ENCODE data around the gene SLC9A4. TPM values are rescaled to one million over a fixed set of nuclear protein-coding genes. Genes with fewer than 3 reads are reported as not detected.

SLC9A4 gene
- total RNA-seq, 2 experiments from 2014 or later: 0.11 TPM; not detected in 1

DNA sequence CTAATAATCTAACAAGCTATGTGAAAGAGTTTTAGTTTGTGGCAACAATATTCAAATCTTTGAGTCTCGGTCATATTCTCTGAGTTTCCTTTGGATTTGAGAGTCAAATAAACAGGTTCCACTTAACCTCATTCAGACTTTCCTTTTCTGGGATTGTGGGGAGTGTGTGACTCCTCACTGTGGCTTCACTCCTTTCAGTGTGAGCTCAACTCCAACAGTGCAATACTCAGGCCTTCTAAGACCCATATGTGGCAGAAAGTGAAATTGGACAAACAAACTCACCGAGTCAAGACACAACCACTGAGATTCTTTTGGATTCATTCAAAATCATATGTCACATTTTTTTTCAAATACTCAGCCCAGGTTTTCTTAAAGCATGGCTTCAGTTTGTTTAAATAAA lies 25.4 kb downstream of the SLC9A4 start:
- Mint-ChIP-seq H3K27ac (no peak overlapping the region), H3K4me3 (no peak overlapping the region), H3K9me3 (ENCODE audit: low read depth) (no peaks in the 10 kb centered on the region), H3K27me3 (peaks cover 10% of the 10 kb centered on the region), H3K36me3 (ENCODE audit: low read depth) (no peaks in the 10 kb centered on the region), H3K4me1 (peaks cover 7% of the 10 kb centered on the region)
- peak; percentile 18 for DNase-seq
- CTCF ChIA-PET: interaction anchor here (0.9 to 1.2 kb wide), 2 partner anchors 8 to 23 kb away, joined by 3 read pairs; no protein-coding TSS in a partner anchor
- POLR2A ChIA-PET: no interaction called here
- ATAC-seq: peak; percentile 77
- intact Hi-C loops (cut with DNase I, micrococcal nuclease): loop anchor here in 1 of 2 experiments (1.0 kb wide), 1 partner anchor 19 kb away; no protein-coding TSS in a partner anchor

GRCh38 chr2:102499558-102499957 lies 26.5 kb downstream of the SLC9A4 start:
- H3K4me3 Mint-ChIP-seq: no peak overlapping the region
- intact Hi-C loops (cut with DNase I, micrococcal nuclease): no loop called here
- H3K9me3 Mint-ChIP-seq (ENCODE audit: low read depth): no peaks in the 10 kb centered on the region
- ChIA-PET CTCF (interaction anchor here (0.8 to 1.0 kb wide), 2 partner anchors 21 to 105 kb away, joined by 3 read pairs; no protein-coding TSS in a partner anchor), POLR2A (no interaction called here)
- peaks cover 17% of the 10 kb centered on the region for H3K27me3 Mint-ChIP-seq
- H3K4me1 Mint-ChIP-seq: peaks cover 7% of the 10 kb centered on the region
- H3K27ac Mint-ChIP-seq: no peak overlapping the region
- DNase-seq: no peak
- ATAC-seq: no peak
- no peaks in the 10 kb centered on the region for H3K36me3 Mint-ChIP-seq (ENCODE audit: low read depth)

DNA sequence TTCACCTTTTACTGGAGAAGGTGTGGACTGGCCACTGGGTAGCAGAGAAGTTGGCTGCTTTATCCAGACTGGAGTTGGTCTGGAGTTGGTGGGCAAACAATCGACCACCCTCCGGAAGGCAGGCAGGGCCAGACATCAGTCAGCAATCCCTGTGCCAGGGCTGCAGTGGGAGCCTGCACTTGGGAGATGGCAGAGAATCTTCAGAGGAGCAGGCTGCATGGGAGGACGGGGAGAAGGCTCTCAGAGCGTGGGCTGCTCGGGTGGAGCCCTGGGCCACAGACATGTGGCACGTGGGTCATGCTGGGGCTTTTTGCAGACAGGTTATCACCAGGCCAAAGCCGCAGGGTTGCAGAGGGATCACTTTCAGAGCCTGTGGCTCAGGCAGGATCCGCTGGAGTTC lies 29.6 kb downstream of the SLC9A4 start:
- POLR2A ChIA-PET: no interaction called here
- no peak for DNase-seq
- Mint-ChIP-seq H3K36me3 (ENCODE audit: low read depth) (no peaks in the 10 kb centered on the region), H3K27ac (no peak overlapping the region), H3K27me3 (peaks cover 29% of the 10 kb centered on the region), H3K4me1 (peaks cover 7% of the 10 kb centered on the region), H3K9me3 (ENCODE audit: low read depth) (no peaks in the 10 kb centered on the region), H3K4me3 (no peak overlapping the region)
- intact Hi-C loops (cut with DNase I, micrococcal nuclease): no loop called here
- CTCF ChIA-PET: interaction anchor here (0.9 kb wide), 1 partner anchor 8 kb away, joined by 3 read pairs; no protein-coding TSS in a partner anchor
- no peak for ATAC-seq

GRCh38 chr2:102504833-102505232 lies 31.8 kb downstream of the SLC9A4 start:
- intact Hi-C loops (cut with DNase I, micrococcal nuclease): no loop called here
- no peaks in the 10 kb centered on the region for H3K9me3 Mint-ChIP-seq (ENCODE audit: low read depth)
- ATAC-seq (no peak), DNase-seq (no peak)
- H3K27me3 Mint-ChIP-seq: peaks cover 38% of the 10 kb centered on the region
- CTCF ChIA-PET: interaction anchor here (1.7 kb wide), 1 partner anchor 22 kb away, joined by 7 read pairs; no protein-coding TSS in a partner anchor
- POLR2A ChIA-PET: no interaction called here
- H3K4me3 Mint-ChIP-seq: no peak overlapping the region
- H3K4me1 Mint-ChIP-seq: peaks cover 10% of the 10 kb centered on the region
- no peak overlapping the region for H3K27ac Mint-ChIP-seq
- no peaks in the 10 kb centered on the region for H3K36me3 Mint-ChIP-seq (ENCODE audit: low read depth)

- Mint-ChIP-seq H3K27me3 (peaks cover 38% of the 10 kb centered on the region), H3K9me3 (ENCODE audit: low read depth) (no peaks in the 10 kb centered on the region), H3K36me3 (ENCODE audit: low read depth) (no peaks in the 10 kb centered on the region), H3K27ac (no peak overlapping the region), H3K4me1 (peaks cover 12% of the 10 kb centered on the region), H3K4me3 (no peak overlapping the region)
- intact Hi-C loops (cut with DNase I, micrococcal nuclease): no loop called here
- ATAC-seq: no peak
- POLR2A ChIA-PET: no interaction called here
- CTCF ChIA-PET: interaction anchor here (1.7 kb wide), 1 partner anchor 22 kb away, joined by 7 read pairs; no protein-coding TSS in a partner anchor
- no peak for DNase-seq
Measured at GRCh38 chr2:102505290-102505689, 32.3 kb downstream of the SLC9A4 start.

- H3K4me3 Mint-ChIP-seq: no peak overlapping the region
- H3K27me3 Mint-ChIP-seq: peaks cover 35% of the 10 kb centered on the region
- no peaks in the 10 kb centered on the region for H3K9me3 Mint-ChIP-seq (ENCODE audit: low read depth)
- POLR2A ChIA-PET: no interaction called here
- H3K36me3 Mint-ChIP-seq (ENCODE audit: low read depth): no peaks in the 10 kb centered on the region
- intact Hi-C loops (cut with DNase I, micrococcal nuclease): no loop called here
- CTCF ChIA-PET: interaction anchor here (1.4 to 1.7 kb wide), 2 partner anchors 9 to 23 kb away, joined by 3 to 7 read pairs; no protein-coding TSS in a partner anchor
- ATAC-seq (no peak), DNase-seq (no peak)
- no peak overlapping the region for H3K27ac Mint-ChIP-seq
- H3K4me1 Mint-ChIP-seq: peaks cover 16% of the 10 kb centered on the region
Measured at GRCh38 chr2:102506743-102507142, 33.7 kb downstream of the SLC9A4 start.

GRCh38 chr2:102508863-102509262 lies 35.8 kb downstream of the SLC9A4 start:
- ChIA-PET POLR2A (no interaction called here), CTCF (no interaction called here)
- Mint-ChIP-seq H3K4me1 (peaks cover 16% of the 10 kb centered on the region), H3K4me3 (no peak overlapping the region), H3K27ac (no peak overlapping the region), H3K27me3 (peaks cover 36% of the 10 kb centered on the region), H3K9me3 (ENCODE audit: low read depth) (no peaks in the 10 kb centered on the region), H3K36me3 (ENCODE audit: low read depth) (no peaks in the 10 kb centered on the region)
- no peak for ATAC-seq
- DNase-seq: no peak
- intact Hi-C loops (cut with DNase I, micrococcal nuclease): no loop called here

DNA sequence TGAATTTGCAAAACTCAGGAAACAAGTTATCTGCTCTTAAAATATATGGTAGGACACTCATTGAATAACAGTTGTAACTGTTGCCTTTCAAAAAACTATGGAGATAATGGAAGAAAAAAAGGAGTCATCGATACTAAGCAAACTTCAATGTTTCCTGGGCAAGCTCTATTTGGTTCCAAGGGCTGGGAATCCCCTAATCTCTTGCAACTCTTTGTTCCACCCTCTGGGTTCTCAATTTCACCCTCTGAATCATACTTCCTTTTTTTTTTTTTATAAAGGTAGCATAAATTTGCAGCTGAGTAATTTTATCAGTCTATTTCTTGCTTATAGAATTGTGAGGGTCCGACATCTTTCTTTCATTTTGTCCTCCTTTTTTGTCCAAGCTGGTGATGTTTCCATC lies 36.7 kb downstream of the SLC9A4 start:
- ATAC-seq: peak; percentile 91
- no peak overlapping the region for H3K27ac Mint-ChIP-seq
- DNase-seq: no peak
- no peak overlapping the region for H3K4me3 Mint-ChIP-seq
- H3K9me3 Mint-ChIP-seq (ENCODE audit: low read depth): no peaks in the 10 kb centered on the region
- peaks cover 16% of the 10 kb centered on the region for H3K4me1 Mint-ChIP-seq
- H3K36me3 Mint-ChIP-seq (ENCODE audit: low read depth): no peaks in the 10 kb centered on the region
- intact Hi-C loops (cut with DNase I, micrococcal nuclease): no loop called here
- ChIA-PET POLR2A (no interaction called here), CTCF (interaction anchor here (0.5 to 0.9 kb wide), 2 partner anchors 9 to 26 kb away, joined by 3 to 4 read pairs; no protein-coding TSS in a partner anchor)
- H3K27me3 Mint-ChIP-seq: peaks cover 32% of the 10 kb centered on the region

- H3K27ac Mint-ChIP-seq: no peak overlapping the region
- H3K36me3 Mint-ChIP-seq (ENCODE audit: low read depth): no peaks in the 10 kb centered on the region
- ChIA-PET POLR2A (no interaction called here), CTCF (interaction anchor here (0.7 kb wide), 1 partner anchor 9 kb away, joined by 3 read pairs; no protein-coding TSS in a partner anchor)
- DNase-seq (no peak), ATAC-seq (no peak)
- no peak overlapping the region for H3K4me3 Mint-ChIP-seq
- no peaks in the 10 kb centered on the region for H3K9me3 Mint-ChIP-seq (ENCODE audit: low read depth)
- H3K4me1 Mint-ChIP-seq: peaks cover 16% of the 10 kb centered on the region
- intact Hi-C loops (cut with DNase I, micrococcal nuclease): no loop called here
- peaks cover 27% of the 10 kb centered on the region for H3K27me3 Mint-ChIP-seq
Measured at GRCh38 chr2:102510791-102511575, 38.0 kb downstream of the SLC9A4 start.

GRCh38 chr2:102512161-102512560 lies 39.1 kb downstream of the SLC9A4 start:
- DNase-seq (no peak), ATAC-seq (no peak)
- Mint-ChIP-seq H3K27me3 (peaks cover 19% of the 10 kb centered on the region), H3K4me3 (no peak overlapping the region), H3K4me1 (peaks cover 16% of the 10 kb centered on the region), H3K36me3 (ENCODE audit: low read depth) (no peaks in the 10 kb centered on the region), H3K9me3 (ENCODE audit: low read depth) (no peaks in the 10 kb centered on the region), H3K27ac (no peak overlapping the region)
- POLR2A ChIA-PET: no interaction called here
- CTCF ChIA-PET: interaction anchor here (0.9 to 1.3 kb wide), 3 partner anchors 23 to 104 kb away, joined by 3 to 4 read pairs (median 3); partner anchors contain the start of gene SLC9A4
- intact Hi-C loops (cut with DNase I, micrococcal nuclease): no loop called here

DNA sequence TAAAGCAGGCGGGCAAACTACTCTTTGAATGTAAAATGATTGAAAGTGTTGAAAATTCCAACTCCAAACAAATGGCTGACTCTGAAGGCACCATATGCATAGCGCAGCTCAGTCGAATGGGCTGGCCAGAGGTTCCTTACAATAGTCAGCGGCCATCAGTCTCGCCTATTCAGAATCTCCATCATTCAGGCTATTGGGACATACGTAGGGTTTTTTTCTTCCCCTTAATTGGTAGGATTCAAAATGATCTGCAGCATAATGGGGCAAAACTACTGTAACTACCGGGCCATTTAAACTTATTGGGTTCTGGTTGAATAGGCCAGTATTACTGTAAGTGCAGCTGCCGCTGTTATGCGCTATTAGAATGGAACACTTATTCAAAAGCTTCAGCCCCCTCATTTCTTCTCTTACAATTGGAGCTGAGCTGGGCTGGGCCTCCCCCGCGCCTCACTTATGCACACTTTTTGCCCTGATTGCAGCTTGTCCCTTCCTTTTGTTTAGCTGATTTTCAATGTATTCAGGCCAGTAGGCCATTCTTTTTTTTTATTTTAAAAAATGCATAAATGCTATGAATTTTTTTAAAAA lies 40.4 kb downstream of the SLC9A4 start:
- no peak for ATAC-seq
- no peak overlapping the region for H3K4me3 Mint-ChIP-seq
- ChIA-PET CTCF (interaction anchor here (1.3 to 1.4 kb wide), 2 partner anchors 24 to 103 kb away, joined by 3 to 8 read pairs; no protein-coding TSS in a partner anchor), POLR2A (interaction anchor here (0.7 kb wide), 1 partner anchor 141 kb away, joined by 3 read pairs; no protein-coding TSS in a partner anchor)
- H3K27ac Mint-ChIP-seq: no peak overlapping the region
- no peak for DNase-seq
- H3K36me3 Mint-ChIP-seq (ENCODE audit: low read depth): no peaks in the 10 kb centered on the region
- peaks cover 13% of the 10 kb centered on the region for H3K27me3 Mint-ChIP-seq
- intact Hi-C loops (cut with DNase I, micrococcal nuclease): no loop called here
- H3K4me1 Mint-ChIP-seq: peaks cover 16% of the 10 kb centered on the region
- H3K9me3 Mint-ChIP-seq (ENCODE audit: low read depth): no peaks in the 10 kb centered on the region
